SU-DHL-6 (cell line): Measurements from ENCODE around the gene GCHFR.
A peak's percentile ranks its signal among the peaks of the same experiment; 100 is the strongest.

Source experiments
- H2AFZ ChIP-seq: fragments of 200-600 bp; sonication (generic); 2 replicates; pipeline ENCODE4 v1.6.1; 2014; ENCODE audit warnings: low read depth, mild to moderate bottlenecking, moderate library complexity, mixed read lengths, antibody characterized with exemption, low read length; ENCODE audit not compliant: severe bottlenecking
- H3F3A ChIP-seq: fragments of 200-600 bp; shearing (Covaris generic); 2 replicates; pipeline ENCODE4 v1.6.0; 2016; ENCODE audit warnings: antibody characterized with exemption, mild to moderate bottlenecking; ENCODE audit not compliant: insufficient read depth
- H3K27ac ChIP-seq: fragments of 200-600 bp; sonication (generic); 2 replicates; pipeline ENCODE4 v1.5.1; 2016; ENCODE audit warnings: low read depth, mild to moderate bottlenecking, low read length, moderate library complexity, mixed read lengths
- H3K27me3 ChIP-seq: fragments of 200-600 bp; sonication (generic), shearing (Covaris generic); 2 replicates; pipeline ENCODE4 v1.6.0; 2014; ENCODE audit warnings: mild to moderate bottlenecking, low read length
- H3K36me3 ChIP-seq: fragments of 200-600 bp; sonication (generic); 2 replicates; pipeline ENCODE4 v1.6.1; 2014; ENCODE audit warnings: mild to moderate bottlenecking, low read length, mixed read lengths
- H3K4me2 ChIP-seq: fragments of 300-600, 200-600 bp; shearing (Covaris generic), sonication (generic); 2 replicates; pipeline ENCODE4 v1.6.0; 2014; ENCODE audit warnings: low read length, low read depth, mild to moderate bottlenecking; ENCODE audit not compliant: poor library complexity, severe bottlenecking
- H3K4me3 ChIP-seq: fragments of 200-600 bp; sonication (generic); 2 replicates; pipeline ENCODE4 v1.5.1; 2014; ENCODE audit warnings: antibody characterized with exemption, low read length, mild to moderate bottlenecking, mixed read lengths; ENCODE audit not compliant: insufficient read depth, poor library complexity, severe bottlenecking
- H3K79me2 ChIP-seq: fragments of 200-600 bp; sonication (generic); 2 replicates; pipeline ENCODE4 v1.6.1; 2014; ENCODE audit warnings: mild to moderate bottlenecking, low read length, moderate library complexity; ENCODE audit not compliant: insufficient read depth
- H3K9ac ChIP-seq: fragments of 200-600 bp; sonication (generic); 2 replicates; pipeline ENCODE4 v1.7.0; 2014; ENCODE audit warnings: mild to moderate bottlenecking, low read length
- H3K9me2 ChIP-seq: fragments of 200-600 bp; sonication (generic); replicated peaks from 2 replicates; pipeline ENCODE4 v1.6.1; 2014; ENCODE audit warnings: low read length; ENCODE audit not compliant: insufficient read depth
- H3K9me3 ChIP-seq: fragments of 200-600 bp; sonication (generic); 2 replicates; pipeline ENCODE4 v1.6.1; 2014; ENCODE audit warnings: low read length, mixed read lengths; ENCODE audit not compliant: insufficient read depth
- H4K20me1 ChIP-seq: fragments of 200-600 bp; sonication (generic); 2 replicates; pipeline ENCODE4 v1.6.1; 2014; ENCODE audit warnings: low read depth, mild to moderate bottlenecking, antibody characterized with exemption, low read length, moderate library complexity, mixed read lengths
- EZH2phosphoT487 ChIP-seq: fragments of 200-600 bp; sonication (generic), shearing (Covaris generic); conservative IDR thresholded peaks from 2 replicates; pipeline ENCODE4 v1.6.1; 2018; ENCODE audit warnings: mild to moderate bottlenecking, antibody characterized with exemption, low read length, moderate library complexity, mixed read lengths
- TF ChIP-seq, protein P1 (sequence below): fragments of 200-600 bp; sonication (generic); IDR thresholded peaks from one replicate; pipeline ENCODE4 v1.5.1; 2017; ENCODE audit warnings: antibody characterized with exemption, mild to moderate bottlenecking, low read length, moderate library complexity; ENCODE audit not compliant: insufficient read depth, poor library complexity, severe bottlenecking

GCHFR gene

DNA sequence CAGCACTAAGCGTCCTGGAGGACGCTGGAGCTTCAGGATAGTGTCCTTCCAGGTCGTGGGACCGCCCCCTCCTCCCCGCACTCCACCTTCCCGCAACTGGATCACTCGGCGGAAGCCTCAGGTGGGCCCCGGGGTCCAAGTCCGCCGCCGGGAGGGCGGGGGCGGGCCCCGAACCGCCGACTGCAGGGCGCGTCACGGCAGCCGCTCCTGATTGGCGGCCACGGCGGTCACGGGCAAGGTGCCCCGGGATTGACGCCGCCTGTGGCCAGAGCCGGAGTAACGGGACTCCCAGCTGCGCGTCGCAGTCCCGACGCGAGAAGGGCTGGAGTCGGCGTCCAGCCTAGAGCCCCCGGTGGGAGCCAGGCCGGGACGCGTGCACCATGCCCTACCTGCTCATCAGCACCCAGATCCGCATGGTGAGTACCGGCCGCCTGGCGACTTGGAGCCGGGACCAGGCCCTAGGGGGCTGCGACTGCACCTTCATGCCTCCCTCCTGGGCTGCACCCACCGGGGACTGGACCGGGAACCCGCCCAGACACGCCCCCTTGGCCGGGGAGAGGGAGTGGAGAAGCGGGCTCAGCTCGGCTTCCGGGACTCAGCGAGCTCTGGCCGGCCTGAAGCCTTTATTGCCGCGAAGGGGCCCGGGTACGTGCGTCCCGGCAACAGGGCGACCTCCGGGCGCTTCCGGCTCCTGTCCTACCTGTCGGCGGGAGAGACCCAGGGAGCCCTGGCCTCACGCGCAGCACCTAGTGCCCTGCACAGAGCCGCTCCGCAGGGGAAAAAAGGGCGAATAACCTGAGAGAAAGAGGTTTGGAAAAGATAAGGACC, at the start of gene GCHFR:
TSS of gene GCHFR (plus strand) at position 268 of the 828 bp plus-strand sequence. CDS start at position 381, 113 bp downstream.
- peaks cover 38% of the 10 kb centered on the region for H3F3A ChIP-seq
- peak within 1 kb of the TSS; percentile 81 for H3K9ac ChIP-seq
- H3K79me2 ChIP-seq = no peaks in the 10 kb centered on the region
- H3K9me3 ChIP-seq = no peaks in the 10 kb centered on the region
- peak within 1 kb of the TSS; percentile 84 for H3K27ac ChIP-seq
- peak within 1 kb of the TSS; percentile 67 for H3K4me3 ChIP-seq
- no peaks in the 10 kb centered on the region for H4K20me1 ChIP-seq
- H2AFZ ChIP-seq = peak within 1 kb of the TSS; percentile 42
- H3K4me2 ChIP-seq = peak within 1 kb of the TSS; percentile 74
- H3K9me2 ChIP-seq = no peaks in the 10 kb centered on the region
- no peaks in the 10 kb centered on the region for H3K27me3 ChIP-seq
- no peaks in the 10 kb centered on the region for H3K36me3 ChIP-seq
- TF ChIP-seq EZH2phosphoT487 = no peak
- TF ChIP-seq, protein P1, sequence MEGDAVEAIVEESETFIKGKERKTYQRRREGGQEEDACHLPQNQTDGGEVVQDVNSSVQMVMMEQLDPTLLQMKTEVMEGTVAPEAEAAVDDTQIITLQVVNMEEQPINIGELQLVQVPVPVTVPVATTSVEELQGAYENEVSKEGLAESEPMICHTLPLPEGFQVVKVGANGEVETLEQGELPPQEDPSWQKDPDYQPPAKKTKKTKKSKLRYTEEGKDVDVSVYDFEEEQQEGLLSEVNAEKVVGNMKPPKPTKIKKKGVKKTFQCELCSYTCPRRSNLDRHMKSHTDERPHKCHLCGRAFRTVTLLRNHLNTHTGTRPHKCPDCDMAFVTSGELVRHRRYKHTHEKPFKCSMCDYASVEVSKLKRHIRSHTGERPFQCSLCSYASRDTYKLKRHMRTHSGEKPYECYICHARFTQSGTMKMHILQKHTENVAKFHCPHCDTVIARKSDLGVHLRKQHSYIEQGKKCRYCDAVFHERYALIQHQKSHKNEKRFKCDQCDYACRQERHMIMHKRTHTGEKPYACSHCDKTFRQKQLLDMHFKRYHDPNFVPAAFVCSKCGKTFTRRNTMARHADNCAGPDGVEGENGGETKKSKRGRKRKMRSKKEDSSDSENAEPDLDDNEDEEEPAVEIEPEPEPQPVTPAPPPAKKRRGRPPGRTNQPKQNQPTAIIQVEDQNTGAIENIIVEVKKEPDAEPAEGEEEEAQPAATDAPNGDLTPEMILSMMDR = no peak

DNA sequence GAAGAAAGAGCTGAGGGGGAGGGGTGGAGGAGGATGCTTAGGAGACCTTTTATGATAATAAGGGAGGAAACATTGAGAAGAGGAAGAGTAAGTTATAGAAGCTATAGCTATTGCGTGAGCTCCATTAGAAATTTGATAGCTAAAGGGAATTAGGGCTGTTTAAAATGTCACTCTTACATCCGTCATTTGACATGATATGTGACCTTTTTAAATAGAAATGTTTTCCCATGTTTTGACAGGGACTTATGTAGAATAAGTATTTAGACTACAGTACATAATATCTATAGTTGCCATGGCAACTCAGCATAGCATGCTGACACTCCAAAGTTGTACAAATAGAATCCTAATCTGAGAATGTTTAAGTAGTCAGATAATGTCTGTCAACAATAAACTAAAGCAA, 49.7 kb upstream of the GCHFR start:
- H4K20me1 ChIP-seq = no peaks in the 10 kb centered on the region
- peaks cover 46% of the 10 kb centered on the region for H3K36me3 ChIP-seq
- TF ChIP-seq EZH2phosphoT487 = no peak
- TF ChIP-seq, protein P1 = no peak
- no peaks in the 10 kb centered on the region; the same call in 1 of the 2 replicates for H3K79me2 ChIP-seq
- no peak overlapping the region for H3K27ac ChIP-seq
- no peaks in the 10 kb centered on the region for H3K9me2 ChIP-seq
- no peaks in the 10 kb centered on the region for H3K9me3 ChIP-seq
- no peaks in the 10 kb centered on the region for H3F3A ChIP-seq
- no peak overlapping the region for H3K4me2 ChIP-seq
- H3K27me3 ChIP-seq = no peaks in the 10 kb centered on the region
- no peak overlapping the region for H3K9ac ChIP-seq
- H2AFZ ChIP-seq = no peak overlapping the region
- H3K4me3 ChIP-seq = no peak overlapping the region

DNA sequence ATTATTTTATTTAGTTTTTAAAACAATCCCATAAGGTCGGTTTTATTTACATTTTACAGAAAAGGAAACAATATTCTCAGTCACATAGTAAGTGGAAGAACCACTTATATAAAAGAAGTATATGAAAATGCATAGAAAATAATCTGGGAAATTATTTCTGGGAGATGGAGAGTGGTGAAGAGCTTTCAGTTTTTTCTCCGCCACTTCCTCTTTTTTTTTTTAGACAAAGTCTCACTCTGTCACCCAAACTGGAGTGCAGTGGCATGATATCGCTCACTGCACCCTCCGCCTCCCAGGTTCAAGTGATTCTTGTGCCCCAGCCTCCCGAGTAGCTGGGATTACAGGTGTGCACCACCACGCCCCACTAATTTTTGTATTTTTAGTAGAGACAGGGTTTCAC, 47.7 kb upstream of the GCHFR start:
- H3K36me3 ChIP-seq = peaks cover 46% of the 10 kb centered on the region
- no peaks in the 10 kb centered on the region for H4K20me1 ChIP-seq
- no peaks in the 10 kb centered on the region for H3K27me3 ChIP-seq

DNA sequence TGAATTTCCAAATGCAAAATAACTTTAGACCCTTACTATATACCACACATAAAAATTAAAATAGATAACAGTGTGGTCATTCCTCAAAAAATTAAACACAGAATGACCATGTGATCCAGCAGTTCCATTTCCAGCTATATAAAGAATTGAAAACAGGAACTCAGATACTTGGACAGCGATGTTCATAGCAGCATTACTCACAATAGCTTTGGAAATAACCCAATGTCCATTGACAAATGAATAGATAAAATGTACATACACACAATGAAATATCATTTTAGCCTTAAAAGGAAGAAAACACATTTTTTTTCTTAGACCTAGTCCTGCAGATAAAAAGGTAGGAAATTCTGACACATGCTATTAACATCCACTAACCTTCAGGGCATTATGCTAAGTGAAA, 42.2 kb upstream of the GCHFR start:
- TF ChIP-seq, protein P1 = no peak
- no peak for TF ChIP-seq EZH2phosphoT487
- no peaks in the 10 kb centered on the region for H4K20me1 ChIP-seq
- no peak overlapping the region for H2AFZ ChIP-seq
- H3K9ac ChIP-seq = no peak overlapping the region
- H3K27ac ChIP-seq = no peak overlapping the region
- no peaks in the 10 kb centered on the region for H3K27me3 ChIP-seq
- no peak overlapping the region for H3K4me2 ChIP-seq
- H3K9me3 ChIP-seq = no peaks in the 10 kb centered on the region
- H3F3A ChIP-seq = peaks cover 20% of the 10 kb centered on the region; the same call in 1 of the 2 replicates
- H3K79me2 ChIP-seq = no peaks in the 10 kb centered on the region
- H3K4me3 ChIP-seq = no peak overlapping the region
- H3K36me3 ChIP-seq = peaks cover 40% of the 10 kb centered on the region; the same call in 1 of the 2 replicates
- H3K9me2 ChIP-seq = no peaks in the 10 kb centered on the region

More for the DNA sequence above, 47.7 kb upstream of the GCHFR start:
- Histone ChIP-seq H3K9ac (no peak overlapping the region), H3K9me3 (no peaks in the 10 kb centered on the region), H3F3A (0 out of 2 replicates have a peak, but pooled peaks cover 2% of the 10 kb centered on the region), H3K4me2 (no peak overlapping the region), H2AFZ (no peak overlapping the region), H3K79me2 (no peaks in the 10 kb centered on the region; the same call in 1 of the 2 replicates), H3K27ac (no peak overlapping the region), H3K4me3 (no peak overlapping the region), H3K9me2 (no peaks in the 10 kb centered on the region)
- no peak for TF ChIP-seq EZH2phosphoT487
